Measurements from ENCODE around the gene FRMD4B. TPM values are rescaled to one million over a fixed set of nuclear protein-coding genes. Genes with fewer than 3 reads are reported as not detected.

Gene FRMD4B
- total and polyA plus RNA-seq, 2 experiments from 2014 or later = 6.4 to 12.8 TPM

DNA sequence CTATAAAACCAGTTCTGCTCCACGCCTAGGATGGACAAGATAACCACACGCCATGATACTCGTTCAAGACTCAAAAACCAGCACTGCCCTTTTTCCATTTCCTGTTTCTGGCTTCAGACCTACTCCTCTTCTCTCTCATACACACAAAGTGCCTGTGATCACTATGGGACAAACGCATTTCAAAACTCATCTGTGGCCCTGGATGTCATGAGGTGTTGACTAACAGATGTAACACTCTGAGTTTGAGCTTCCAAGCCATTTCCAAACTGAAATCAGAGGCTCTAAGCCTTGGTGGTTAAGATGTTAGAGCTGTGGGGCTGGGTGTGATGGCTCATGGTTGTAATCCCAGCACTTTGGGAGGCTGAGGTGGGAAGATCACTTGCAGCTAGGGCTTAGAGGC is 207.8 kb downstream of the FRMD4B start:
- Mint-ChIP-seq H3K4me1 (peaks cover 18% of the 10 kb centered on the region), H3K27me3 (ENCODE audit: insufficient read depth, low read depth, poor library complexity) (peaks cover 8% of the 10 kb centered on the region), H3K27ac (no peak overlapping the region), H3K9me3 (no peaks in the 10 kb centered on the region), H3K4me3 (no peak overlapping the region), H3K36me3 (ENCODE audit: low read depth) (peaks cover 22% of the 10 kb centered on the region; the same call in 2 of the 3 replicates)
- Histone ChIP-seq H3K4me3 (no peak overlapping the region), H4K20me1 (replicated peaks; ENCODE audit: insufficient read depth) (no peaks in the 10 kb centered on the region), H3K4me1 (ENCODE audit: insufficient read depth) (peaks cover 18% of the 10 kb centered on the region; the same call in 1 of the 2 replicates), H3K27ac (ENCODE audit: low read depth) (no peak overlapping the region), H3K4me2 (no peak overlapping the region), H3K27me3 (ENCODE audit: insufficient read depth) (no peaks in the 10 kb centered on the region), H3K36me3 (ENCODE audit: insufficient read depth) (no peaks in the 10 kb centered on the region), H3F3A (replicated peaks; ENCODE audit: low read depth) (no peaks in the 10 kb centered on the region), H3K79me2 (replicated peaks; ENCODE audit: insufficient read depth) (no peaks in the 10 kb centered on the region), H2AFZ (no peak overlapping the region), H3K9me2 (ENCODE audit: insufficient read depth) (no peaks in the 10 kb centered on the region)
- ATAC-seq (no peak), DNase-seq (ENCODE audit: low spot score) (no peak)
- no peak for TF ChIP-seq ZNF331 (CRISPR knock-in tag; IDR thresholded peaks at IDR 0.05; ENCODE audit: low read depth)
- TF ChIP-seq, protein P1, sequence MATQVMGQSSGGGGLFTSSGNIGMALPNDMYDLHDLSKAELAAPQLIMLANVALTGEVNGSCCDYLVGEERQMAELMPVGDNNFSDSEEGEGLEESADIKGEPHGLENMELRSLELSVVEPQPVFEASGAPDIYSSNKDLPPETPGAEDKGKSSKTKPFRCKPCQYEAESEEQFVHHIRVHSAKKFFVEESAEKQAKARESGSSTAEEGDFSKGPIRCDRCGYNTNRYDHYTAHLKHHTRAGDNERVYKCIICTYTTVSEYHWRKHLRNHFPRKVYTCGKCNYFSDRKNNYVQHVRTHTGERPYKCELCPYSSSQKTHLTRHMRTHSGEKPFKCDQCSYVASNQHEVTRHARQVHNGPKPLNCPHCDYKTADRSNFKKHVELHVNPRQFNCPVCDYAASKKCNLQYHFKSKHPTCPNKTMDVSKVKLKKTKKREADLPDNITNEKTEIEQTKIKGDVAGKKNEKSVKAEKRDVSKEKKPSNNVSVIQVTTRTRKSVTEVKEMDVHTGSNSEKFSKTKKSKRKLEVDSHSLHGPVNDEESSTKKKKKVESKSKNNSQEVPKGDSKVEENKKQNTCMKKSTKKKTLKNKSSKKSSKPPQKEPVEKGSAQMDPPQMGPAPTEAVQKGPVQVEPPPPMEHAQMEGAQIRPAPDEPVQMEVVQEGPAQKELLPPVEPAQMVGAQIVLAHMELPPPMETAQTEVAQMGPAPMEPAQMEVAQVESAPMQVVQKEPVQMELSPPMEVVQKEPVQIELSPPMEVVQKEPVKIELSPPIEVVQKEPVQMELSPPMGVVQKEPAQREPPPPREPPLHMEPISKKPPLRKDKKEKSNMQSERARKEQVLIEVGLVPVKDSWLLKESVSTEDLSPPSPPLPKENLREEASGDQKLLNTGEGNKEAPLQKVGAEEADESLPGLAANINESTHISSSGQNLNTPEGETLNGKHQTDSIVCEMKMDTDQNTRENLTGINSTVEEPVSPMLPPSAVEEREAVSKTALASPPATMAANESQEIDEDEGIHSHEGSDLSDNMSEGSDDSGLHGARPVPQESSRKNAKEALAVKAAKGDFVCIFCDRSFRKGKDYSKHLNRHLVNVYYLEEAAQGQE (IDR thresholded peaks at IDR 0.05; ENCODE audit: unreplicated experiment) = no peak
- no peak for TF ChIP-seq POLR2AphosphoS5 (IDR thresholded peaks at IDR 0.05; ENCODE audit: low read depth)
- TF ChIP-seq, protein P2, sequence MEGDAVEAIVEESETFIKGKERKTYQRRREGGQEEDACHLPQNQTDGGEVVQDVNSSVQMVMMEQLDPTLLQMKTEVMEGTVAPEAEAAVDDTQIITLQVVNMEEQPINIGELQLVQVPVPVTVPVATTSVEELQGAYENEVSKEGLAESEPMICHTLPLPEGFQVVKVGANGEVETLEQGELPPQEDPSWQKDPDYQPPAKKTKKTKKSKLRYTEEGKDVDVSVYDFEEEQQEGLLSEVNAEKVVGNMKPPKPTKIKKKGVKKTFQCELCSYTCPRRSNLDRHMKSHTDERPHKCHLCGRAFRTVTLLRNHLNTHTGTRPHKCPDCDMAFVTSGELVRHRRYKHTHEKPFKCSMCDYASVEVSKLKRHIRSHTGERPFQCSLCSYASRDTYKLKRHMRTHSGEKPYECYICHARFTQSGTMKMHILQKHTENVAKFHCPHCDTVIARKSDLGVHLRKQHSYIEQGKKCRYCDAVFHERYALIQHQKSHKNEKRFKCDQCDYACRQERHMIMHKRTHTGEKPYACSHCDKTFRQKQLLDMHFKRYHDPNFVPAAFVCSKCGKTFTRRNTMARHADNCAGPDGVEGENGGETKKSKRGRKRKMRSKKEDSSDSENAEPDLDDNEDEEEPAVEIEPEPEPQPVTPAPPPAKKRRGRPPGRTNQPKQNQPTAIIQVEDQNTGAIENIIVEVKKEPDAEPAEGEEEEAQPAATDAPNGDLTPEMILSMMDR (conservative IDR thresholded peaks at IDR 0.05; ENCODE audit: low read depth in 2 of 2) = no peak
- TF ChIP-seq NANOG (IDR thresholded peaks at IDR 0.05; ENCODE audit: borderline replicate concordance) = no peak
- TF ChIP-seq, protein P3, sequence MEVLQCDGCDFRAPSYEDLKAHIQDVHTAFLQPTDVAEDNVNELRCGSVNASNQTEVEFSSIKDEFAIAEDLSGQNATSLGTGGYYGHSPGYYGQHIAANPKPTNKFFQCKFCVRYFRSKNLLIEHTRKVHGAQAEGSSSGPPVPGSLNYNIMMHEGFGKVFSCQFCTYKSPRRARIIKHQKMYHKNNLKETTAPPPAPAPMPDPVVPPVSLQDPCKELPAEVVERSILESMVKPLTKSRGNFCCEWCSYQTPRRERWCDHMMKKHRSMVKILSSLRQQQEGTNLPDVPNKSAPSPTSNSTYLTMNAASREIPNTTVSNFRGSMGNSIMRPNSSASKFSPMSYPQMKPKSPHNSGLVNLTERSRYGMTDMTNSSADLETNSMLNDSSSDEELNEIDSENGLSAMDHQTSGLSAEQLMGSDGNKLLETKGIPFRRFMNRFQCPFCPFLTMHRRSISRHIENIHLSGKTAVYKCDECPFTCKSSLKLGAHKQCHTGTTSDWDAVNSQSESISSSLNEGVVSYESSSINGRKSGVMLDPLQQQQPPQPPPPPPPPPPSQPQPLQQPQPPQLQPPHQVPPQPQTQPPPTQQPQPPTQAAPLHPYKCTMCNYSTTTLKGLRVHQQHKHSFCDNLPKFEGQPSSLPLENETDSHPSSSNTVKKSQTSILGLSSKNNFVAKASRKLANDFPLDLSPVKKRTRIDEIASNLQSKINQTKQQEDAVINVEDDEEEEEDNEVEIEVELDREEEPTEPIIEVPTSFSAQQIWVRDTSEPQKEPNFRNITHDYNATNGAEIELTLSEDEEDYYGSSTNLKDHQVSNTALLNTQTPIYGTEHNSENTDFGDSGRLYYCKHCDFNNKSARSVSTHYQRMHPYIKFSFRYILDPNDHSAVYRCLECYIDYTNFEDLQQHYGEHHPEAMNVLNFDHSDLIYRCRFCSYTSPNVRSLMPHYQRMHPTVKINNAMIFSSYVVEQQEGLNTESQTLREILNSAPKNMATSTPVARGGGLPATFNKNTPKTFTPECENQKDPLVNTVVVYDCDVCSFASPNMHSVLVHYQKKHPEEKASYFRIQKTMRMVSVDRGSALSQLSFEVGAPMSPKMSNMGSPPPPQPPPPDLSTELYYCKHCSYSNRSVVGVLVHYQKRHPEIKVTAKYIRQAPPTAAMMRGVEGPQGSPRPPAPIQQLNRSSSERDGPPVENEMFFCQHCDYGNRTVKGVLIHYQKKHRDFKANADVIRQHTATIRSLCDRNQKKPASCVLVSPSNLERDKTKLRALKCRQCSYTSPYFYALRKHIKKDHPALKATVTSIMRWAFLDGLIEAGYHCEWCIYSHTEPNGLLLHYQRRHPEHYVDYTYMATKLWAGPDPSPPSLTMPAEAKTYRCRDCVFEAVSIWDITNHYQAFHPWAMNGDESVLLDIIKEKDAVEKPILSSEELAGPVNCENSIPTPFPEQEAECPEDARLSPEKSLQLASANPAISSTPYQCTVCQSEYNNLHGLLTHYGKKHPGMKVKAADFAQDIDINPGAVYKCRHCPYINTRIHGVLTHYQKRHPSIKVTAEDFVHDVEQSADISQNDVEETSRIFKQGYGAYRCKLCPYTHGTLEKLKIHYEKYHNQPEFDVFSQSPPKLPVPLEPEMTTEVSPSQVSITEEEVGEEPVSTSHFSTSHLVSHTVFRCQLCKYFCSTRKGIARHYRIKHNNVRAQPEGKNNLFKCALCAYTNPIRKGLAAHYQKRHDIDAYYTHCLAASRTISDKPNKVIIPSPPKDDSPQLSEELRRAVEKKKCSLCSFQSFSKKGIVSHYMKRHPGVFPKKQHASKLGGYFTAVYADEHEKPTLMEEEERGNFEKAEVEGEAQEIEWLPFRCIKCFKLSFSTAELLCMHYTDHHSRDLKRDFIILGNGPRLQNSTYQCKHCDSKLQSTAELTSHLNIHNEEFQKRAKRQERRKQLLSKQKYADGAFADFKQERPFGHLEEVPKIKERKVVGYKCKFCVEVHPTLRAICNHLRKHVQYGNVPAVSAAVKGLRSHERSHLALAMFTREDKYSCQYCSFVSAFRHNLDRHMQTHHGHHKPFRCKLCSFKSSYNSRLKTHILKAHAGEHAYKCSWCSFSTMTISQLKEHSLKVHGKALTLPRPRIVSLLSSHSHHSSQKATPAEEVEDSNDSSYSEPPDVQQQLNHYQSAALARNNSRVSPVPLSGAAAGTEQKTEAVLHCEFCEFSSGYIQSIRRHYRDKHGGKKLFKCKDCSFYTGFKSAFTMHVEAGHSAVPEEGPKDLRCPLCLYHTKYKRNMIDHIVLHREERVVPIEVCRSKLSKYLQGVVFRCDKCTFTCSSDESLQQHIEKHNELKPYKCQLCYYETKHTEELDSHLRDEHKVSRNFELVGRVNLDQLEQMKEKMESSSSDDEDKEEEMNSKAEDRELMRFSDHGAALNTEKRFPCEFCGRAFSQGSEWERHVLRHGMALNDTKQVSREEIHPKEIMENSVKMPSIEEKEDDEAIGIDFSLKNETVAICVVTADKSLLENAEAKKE (CRISPR knock-in tag; IDR thresholded peaks at IDR 0.05) = no peak
- TF ChIP-seq, protein P4, sequence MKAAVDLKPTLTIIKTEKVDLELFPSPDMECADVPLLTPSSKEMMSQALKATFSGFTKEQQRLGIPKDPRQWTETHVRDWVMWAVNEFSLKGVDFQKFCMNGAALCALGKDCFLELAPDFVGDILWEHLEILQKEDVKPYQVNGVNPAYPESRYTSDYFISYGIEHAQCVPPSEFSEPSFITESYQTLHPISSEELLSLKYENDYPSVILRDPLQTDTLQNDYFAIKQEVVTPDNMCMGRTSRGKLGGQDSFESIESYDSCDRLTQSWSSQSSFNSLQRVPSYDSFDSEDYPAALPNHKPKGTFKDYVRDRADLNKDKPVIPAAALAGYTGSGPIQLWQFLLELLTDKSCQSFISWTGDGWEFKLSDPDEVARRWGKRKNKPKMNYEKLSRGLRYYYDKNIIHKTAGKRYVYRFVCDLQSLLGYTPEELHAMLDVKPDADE (IDR thresholded peaks at IDR 0.05) = no peak
- no peak for TF ChIP-seq EZH2phosphoT487 (IDR thresholded peaks at IDR 0.05; ENCODE audit: unreplicated experiment)
- TF ChIP-seq EZH2 (IDR thresholded peaks at IDR 0.05; ENCODE audit: low read depth, unreplicated experiment) = no peak
- no peak for TF ChIP-seq JUNB (IDR thresholded peaks at IDR 0.05; ENCODE audit: unreplicated experiment)
- TF ChIP-seq CREB1 (CRISPR knock-in tag; IDR thresholded peaks at IDR 0.05; ENCODE audit: low read depth) = no peak
- TF ChIP-seq STAT1 (IDR thresholded peaks at IDR 0.05; ENCODE audit: unreplicated experiment) = no peak
- TF ChIP-seq ZNF114 (CRISPR knock-in tag; IDR thresholded peaks at IDR 0.05) = no peak
